TTC549 (cell line): ENCODE measurements around the gene TNFRSF14.
"Not testable (repeated sequence)": the region's sequence is repeated elsewhere in the genome, so short reads cannot be mapped to it uniquely, and the experiment has no call there.

ENCODE experiments used
- FAIRE-seq: peaks from 2 replicates; lab custom pipeline; 2012; peaks lifted over from hg19 to GRCh38; lab: Jason Lieb, UNC

TNFRSF14 gene

DNA sequence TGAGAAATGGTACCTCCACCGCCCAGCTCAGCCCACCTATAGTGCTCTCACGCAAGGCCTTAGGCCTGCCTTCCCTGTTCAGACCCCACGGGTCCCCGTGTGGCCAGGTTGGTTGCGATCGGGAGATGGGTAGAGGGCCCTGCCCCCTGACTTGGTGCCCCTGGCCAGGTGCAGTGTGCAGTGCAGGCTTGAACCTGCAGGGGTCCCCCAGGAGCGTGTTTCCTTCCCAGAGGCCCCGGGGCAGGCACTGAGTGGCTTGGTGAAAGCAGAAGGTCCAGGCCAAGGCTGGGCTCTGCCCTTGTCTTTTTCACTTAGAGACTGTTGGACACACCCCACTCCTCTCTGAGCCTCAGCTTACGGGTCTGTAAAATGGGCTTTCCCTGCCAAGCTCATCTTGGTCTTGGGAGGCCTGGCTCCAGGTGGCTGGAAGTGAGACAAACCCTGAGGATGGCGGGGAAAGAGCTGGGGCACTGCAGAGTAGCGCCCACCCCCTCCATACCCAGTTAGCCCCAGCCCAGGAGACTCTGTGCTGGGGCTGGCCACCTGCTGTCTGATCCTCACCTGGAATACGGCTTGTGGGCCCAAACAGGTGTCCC is 16.8 kb upstream of the TNFRSF14 start:
- no peak for FAIRE-seq

- FAIRE-seq: no peak
Measured at GRCh38 chr1:2540816-2541492, 15.2 kb upstream of the TNFRSF14 start.

GRCh38 chr1:2541619-2542245 is 14.4 kb upstream of the TNFRSF14 start:
- FAIRE-seq: no peak

DNA sequence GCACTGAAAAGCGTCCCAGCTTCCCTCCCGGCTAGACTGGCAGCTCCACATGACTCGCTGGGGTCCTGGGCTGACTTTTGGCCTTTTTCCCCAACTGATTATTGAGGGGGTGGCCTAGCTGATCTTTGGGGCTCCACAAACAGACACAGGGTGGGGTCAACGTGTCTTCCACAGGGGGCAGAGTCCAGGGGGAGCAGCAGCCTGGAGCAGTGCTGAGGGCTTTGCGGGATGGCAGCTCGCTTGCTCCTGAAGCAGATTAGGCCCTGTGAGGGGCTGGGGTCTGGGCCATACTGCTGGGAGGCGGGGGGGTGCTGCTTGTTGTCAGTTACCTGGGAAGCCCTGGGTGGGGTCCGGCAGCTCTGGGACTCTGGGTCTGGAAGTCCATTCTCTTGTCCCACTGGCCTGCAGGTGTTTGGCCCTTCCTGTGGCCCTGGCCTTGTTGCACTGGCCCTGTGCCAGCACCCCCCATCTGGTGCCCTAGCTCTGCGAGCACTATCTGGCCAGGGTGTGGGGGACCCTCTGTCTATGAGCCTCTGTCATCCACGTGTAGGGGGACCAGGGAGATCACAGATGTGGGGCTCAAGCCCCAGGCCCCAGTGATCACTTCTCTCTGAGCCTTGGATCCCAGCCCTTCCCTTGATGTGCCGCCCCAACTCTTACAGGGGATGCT is 13.8 kb upstream of the TNFRSF14 start:
- no peak for FAIRE-seq

DNA sequence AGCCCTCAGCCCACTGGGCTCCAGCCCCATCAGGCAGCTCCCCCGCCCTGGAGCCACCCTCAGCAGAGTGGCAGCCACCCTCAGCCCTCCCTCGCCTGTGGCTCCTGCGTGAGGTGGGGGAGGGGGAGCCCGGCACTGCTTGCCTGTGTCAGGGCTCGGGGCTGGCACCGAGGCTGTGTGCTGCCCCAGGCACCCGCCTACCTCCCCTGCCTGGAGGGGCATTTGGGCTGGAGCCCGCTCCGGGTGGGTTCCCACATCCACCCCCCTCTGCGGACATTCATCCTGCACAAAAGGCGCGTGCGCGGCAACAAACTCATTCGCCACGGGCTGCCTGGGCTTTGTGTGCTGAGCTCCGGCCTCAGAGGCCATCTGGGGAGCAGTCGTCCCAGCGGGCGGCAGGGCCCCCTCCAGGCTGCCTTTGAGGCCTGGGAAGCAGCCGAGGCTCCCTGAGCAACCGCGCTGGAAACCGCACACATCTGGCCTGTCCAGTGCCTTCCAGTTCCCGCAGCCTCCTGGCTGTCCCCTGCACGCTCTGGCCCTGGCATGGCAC is 12.6 kb upstream of the TNFRSF14 start:
- FAIRE-seq: no peak

DNA sequence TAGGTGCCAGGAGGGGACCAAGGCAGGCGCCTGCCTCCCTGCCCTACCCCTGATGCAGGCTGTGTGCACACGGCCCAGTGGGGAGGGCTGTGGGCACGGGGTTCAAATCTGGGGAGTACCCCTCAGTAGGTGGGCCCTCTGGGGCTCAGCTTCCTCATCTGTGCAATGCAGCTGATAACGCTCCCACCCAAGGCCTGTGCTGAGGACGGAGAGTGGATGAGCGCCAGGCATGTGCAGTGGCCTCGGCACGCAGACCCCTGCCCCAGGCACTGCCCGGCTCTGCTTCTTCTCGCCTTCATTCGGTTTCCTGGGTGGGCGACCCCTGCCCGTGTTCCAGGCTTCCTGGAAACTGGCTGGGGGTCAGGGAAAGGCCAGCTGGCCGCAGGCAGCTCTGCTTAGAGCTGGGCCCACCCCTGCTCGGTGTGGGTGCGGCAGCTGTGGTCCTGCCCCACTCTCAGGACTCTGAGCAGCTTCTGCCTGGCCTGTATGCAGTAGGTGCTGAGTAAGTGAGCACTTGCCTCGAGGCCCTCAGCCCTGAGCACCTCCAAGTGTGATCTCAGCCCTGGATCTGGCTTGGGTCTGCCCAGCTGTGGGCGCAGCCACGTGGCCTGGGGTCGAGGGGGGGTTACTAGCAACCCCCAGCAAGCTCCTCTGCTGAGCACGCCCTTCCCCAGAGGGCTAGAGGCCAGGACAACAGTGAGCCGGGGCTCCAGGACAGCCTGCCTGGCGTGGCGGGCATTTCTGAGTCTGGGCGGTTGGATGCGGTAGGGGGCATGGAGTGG is 11.9 kb upstream of the TNFRSF14 start:
- no peak for FAIRE-seq

GRCh38 chr1:2544875-2545640 is 11.1 kb upstream of the TNFRSF14 start:
- FAIRE-seq: no peak

- no peak for FAIRE-seq
Measured at GRCh38 chr1:2545754-2546514, 10.2 kb upstream of the TNFRSF14 start.

DNA sequence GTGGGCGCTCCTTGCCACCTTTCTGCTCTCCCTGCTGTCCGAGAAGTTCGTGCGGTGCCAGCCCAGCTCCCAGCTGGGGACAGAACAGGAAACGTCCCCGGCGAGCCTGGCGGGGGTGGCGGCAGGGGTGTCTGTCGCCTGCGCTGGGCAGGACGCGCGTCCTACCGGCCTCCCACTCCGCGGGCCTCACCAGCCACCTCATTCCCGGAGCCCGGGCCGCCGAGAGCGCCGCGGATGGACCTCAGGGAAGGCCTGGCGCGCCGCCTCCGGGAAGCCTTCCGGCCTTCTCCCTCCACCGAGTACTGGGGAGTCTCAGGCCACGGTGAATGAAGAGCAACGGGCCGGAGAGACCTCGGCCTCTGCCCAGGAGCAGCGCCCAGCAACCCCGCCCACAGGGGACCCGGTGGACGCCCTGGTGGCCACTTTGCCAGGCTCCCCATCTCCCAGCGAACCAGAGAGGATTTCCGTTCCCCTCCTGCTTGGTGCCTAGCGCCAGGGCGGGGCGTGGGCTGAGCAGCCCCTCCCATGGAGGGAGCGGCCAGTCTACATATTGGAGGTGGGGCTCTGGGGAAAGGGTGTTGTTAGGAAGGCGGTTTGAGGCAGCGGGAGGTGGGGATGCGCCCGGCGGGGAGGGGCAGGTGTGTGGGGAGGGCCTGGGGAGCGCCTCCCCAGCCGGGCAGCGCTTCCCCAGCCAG is 9.5 kb upstream of the TNFRSF14 start:
- FAIRE-seq: no peak

GRCh38 chr1:2547210-2548067 is 8.7 kb upstream of the TNFRSF14 start:
- FAIRE-seq: no peak

DNA sequence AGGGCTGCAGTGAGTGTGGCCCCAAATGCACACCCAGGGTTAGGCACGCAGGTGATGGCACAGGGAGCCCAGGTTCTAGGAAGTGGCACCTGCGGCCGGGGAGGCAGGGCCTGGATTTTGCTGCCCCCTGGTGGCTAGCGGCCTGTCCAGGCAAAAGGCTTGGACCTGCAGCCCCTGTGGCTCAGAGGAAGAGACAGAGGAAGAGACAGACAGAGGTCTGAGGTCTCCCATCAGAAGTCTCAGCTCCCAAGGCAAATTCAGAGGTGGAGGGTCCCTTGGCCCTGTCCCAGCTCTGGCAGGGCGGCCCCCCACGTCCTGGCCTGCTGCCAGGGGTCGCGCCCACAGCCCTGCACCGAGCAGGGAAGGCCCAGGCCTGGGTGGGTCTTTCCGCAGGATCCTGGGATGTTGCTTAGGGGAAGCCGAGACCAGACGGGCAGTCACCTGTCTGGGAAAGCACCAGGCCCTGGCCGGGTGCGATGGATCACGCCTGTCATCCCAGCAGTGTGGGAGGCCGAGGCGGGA is 8.0 kb upstream of the TNFRSF14 start:
- FAIRE-seq: no peak

DNA sequence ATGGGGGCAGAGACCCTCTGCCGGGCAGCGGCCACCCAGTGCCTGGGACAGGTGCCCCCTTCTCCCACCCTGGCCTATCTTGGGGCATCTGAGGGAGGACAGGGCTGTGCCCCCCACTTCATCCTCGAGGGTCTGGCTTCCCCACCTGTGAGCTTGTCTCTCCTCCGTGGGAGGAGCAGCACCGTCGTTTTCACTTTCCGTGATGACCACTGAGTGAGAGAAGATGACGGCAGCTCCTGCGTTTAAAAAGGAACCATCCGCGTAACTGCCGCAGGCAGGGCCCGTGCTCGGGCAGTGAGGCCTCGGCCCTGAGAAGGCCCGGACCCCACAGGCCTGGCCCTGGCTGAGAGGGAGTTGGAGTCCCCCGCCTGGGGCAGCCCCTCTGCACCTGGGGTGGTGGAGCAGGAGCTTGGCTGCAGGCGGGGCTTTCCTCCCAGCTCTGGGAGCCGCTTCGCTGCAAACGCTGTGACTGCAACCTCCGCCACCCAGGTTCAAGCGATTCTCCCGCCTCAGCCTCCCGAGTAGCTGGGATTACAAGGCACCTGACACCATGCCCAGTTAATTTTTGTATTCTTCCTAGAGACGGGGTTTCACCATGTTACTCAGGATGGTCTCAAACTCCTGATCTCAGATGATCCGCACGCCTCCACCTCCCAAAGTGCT is 6.7 kb upstream of the TNFRSF14 start:
- FAIRE-seq: not testable (repeated sequence)

DNA sequence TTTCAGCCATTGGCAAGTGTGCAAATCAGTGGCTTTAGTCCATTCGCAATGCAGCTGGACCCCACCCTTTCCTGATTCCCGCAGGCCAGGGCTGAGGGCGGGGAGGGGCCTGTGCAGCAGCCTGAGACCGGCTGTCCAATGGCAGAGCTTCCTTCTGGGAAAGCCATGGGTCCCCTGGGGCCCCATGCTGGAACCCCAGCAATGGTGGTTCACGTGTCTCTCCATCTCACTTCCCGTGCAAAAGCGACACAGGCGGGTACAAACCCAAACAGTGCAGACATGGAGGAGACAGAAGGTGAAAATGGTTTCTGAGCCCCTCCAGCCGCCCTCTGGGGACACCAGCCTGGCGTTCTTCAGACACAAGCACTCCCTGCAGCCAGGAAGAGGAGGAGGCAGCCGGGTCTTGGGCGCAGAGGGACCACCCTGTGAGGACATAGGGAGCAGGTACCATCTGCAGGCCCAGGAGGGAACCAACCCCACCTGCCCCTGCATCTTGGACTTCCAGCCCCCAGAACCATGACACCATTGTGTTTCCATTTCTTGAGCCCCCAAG is 5.8 kb upstream of the TNFRSF14 start:
- not testable (repeated sequence) for FAIRE-seq

- FAIRE-seq: not testable (repeated sequence)
Measured at GRCh38 chr1:2551544-2551943, 4.6 kb upstream of the TNFRSF14 start.

GRCh38 chr1:2552189-2552588 is 4.0 kb upstream of the TNFRSF14 start:
- FAIRE-seq: no peak

DNA sequence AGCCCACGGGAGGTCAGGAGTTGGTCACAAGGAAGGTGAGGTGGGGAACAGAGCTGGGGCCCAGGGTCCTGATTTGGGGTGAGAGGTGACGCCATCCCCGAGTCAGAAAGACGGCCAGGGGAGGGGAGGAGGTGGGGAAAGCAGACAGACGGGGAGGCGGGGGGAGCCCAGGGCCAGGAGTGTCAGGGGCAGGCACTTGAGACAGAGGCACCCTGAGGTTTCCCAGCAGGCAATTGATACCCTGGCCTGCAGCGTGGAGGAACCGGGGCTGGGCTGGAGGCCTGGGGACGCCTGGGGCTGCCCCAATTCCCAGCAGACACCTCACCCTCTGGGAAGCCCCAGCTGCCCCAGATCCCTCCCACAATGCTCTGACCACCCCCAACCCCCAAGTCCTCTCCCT is 3.1 kb upstream of the TNFRSF14 start:
- FAIRE-seq: not testable (repeated sequence)

GRCh38 chr1:2553871-2554620 is 2.1 kb upstream of the TNFRSF14 start:
- FAIRE-seq: no peak
